ENCODE data around the gene UST. TPM values are rescaled to one million over a fixed set of nuclear protein-coding genes. Genes with fewer than 3 reads are reported as not detected.
"Not testable (repeated sequence)": the region's sequence is repeated elsewhere in the genome, so short reads cannot be mapped to it uniquely, and the experiment has no call there.

The UST gene
- polyA plus RNA-seq, 5 donors, result 6.5 to 9.8 (median 9.0) TPM

DNA sequence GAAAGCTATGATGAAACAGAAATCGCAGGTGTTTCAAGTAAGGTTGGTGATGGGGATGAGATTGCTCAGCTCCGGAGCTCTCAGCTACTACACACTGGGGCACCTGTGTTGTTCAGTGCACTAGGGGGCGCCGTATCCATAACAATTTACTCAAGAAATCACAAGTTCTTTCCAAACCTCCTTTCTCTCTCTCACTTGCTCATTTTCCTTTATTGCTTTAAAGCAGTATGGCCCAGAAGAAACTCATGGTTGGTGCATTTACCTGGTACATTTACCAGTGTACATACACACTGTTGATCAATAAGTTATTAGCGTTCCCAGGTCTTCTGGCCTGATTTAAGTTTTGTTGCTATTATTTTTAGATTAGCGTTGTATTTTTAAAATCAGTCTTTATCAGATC lies 335.5 kb downstream of the UST start:
- peak in 1 of 2 donors; percentile 64 for DNase-seq

DNA sequence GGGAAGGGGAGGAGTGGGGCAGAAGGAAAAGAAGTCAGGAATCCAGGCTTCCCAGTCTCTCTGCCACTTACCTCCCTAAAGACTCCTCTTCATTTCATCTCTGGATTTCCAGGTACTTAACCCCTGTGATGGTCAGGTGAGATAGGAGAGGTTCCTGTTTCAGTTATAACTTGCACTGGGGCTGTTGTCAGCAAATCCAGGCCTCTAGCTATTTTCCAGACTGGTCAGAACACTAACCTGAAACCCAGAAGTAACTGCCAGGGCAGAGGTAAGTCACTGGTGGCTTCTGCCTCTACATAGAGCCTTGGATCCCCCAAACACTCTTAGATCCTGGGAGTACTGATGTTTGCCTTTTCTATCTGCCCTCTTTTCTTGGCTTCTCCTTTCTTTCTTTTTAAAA lies 337.2 kb downstream of the UST start:
- no peak for DNase-seq

DNA sequence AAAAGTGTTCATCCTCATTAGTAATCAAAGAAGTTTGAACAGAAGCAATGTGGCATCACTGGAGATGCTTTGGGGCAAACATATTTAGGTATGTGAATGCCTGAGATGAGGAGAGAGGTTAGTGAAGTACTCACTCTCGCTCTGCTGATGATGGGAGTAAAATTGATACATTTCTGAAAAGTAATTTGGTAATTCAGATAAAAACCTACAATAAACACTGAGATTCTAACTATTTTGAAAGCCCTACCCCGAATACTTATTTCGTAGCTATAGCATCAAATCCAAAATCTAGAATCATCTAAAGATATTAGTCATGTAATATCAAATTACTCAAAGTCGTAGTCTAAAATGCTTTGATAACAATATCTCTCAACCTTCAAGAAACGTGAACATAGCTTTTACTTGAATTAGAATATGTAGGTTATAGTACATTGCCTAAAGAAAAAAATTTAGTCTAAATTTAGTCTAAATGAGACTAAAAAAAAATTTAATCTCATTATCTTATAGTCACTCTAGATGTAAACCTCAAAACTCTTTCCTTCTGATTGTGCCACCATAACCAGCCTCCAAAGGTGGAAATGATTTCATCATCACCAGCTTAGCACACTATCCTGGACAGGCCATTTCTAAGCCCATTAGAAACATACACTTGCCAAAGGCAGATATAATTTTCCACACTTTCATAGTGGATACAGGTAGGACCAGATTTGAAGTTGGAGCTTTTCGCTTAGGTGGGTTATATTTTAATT lies 338.2 kb downstream of the UST start:
- no peak for DNase-seq

DNA sequence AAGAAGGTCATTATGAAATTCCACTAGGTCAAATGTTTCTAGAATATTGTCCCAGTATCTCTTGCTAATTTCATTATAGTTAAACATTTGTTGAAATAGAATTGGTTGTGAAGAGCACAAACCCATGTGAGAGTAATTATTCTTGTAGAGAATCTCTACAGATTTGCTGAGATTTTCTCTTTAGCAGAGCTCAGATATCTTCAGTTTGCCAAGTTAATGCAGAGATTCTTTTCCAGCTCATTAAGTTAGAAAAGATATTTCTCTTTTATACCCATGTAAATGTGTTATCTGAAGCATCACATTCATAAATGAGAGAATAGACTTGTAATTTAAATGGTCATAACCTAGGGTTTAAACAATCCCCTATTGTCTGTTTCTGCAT lies 338.7 kb downstream of the UST start:
- DNase-seq, result no peak

DNA sequence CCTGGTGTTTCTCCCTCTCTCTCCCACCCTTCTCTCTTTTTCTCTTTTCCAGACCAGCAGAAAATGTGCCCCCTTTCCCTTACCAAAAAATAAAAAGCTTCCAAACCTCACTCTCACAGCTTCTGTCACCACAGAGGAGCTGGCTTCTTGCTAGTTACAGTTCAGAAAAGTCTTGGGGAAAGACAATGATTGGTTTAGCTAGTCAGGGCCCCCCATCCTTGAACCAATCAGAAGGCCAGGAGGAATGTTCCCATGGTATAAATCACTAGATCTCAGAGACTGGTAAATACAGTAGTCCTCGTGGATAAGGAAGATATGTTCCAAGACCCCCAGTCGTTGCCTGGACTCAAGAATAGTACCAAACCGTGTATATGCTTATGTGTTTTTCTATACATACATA lies 339.5 kb downstream of the UST start:
- DNase-seq, result no peak

GRCh38 chr6:149087898-149088297 lies 341.1 kb downstream of the UST start:
- no peak for DNase-seq

- no peak for DNase-seq
These were observed 341.5 kb downstream of the UST start for GRCh38 chr6:149088361-149088760.

GRCh38 chr6:149089510-149089909 lies 342.7 kb downstream of the UST start:
- DNase-seq, result no peak

DNA sequence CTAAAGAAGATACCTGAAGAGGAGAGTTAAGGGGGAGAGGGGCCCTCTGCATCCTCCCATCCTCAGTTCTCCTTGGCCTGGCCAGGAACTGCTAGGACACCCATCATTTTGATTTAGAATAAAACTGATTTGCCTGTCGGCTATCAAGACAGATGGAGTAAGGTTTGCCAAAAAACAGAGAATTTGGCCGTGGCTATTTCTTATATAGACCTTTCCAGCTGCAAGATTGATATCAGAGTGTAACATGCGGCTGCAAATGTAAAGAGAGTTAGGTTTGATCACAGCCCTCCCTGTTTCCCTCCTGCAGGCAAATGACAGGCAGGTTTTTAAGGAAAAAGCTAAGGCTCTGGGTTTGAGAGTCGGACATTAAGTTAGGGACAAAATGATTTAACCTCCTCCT lies 344.1 kb downstream of the UST start:
- no peak for DNase-seq

- DNase-seq, result no peak
These were observed 346.8 kb downstream of the UST start for GRCh38 chr6:149093643-149094042.

- no peak for DNase-seq
These were observed 347.3 kb downstream of the UST start for GRCh38 chr6:149094156-149094555.

- no peak for DNase-seq
These were observed 348.1 kb downstream of the UST start for GRCh38 chr6:149094934-149095351.

DNA sequence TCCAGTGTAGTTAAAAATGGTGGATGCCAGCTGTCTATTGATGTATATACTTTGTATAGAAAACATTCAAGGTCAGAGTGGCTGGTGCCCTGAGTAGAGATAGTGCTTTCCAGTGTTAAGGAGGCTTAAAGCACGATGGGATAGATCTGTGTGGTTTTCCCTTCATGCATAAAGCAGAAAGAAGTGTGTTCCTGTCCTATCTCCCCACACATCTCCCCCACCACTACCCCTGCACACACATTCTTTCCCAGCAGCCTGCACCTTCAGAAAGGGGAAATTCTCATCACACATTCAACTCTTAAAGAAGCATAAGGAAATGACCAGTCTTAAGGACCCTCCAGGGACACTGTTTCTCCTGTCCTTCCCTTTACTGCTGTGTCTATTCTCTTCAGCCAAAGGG lies 349.0 kb downstream of the UST start:
- no peak for DNase-seq

- no peak for DNase-seq
These were observed 351.0 kb downstream of the UST start for GRCh38 chr6:149097794-149098193.

- DNase-seq, result no peak
These were observed 352.0 kb downstream of the UST start for GRCh38 chr6:149098700-149099276.

DNA sequence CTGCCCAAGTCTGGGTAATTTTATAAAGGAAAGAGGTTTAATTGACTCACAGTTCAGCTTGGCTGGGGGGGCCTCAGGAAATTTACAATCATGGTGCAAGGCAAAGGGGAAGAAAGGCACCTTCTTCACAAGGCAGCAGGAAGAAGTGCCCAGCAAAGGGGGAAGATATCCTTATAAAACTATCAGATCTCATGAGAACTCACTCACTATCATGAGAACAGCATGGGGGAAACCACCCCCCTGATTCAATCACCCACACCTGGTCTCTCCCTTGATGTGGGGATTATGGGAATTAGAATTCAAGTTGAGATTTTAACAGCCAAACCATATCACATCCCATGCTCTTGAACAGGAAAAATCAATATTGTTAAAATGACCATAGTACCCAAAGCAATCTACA lies 355.5 kb downstream of the UST start:
- DNase-seq, result no peak

- not testable (repeated sequence) for DNase-seq
These were observed 357.1 kb downstream of the UST start for GRCh38 chr6:149103950-149104349.

DNA sequence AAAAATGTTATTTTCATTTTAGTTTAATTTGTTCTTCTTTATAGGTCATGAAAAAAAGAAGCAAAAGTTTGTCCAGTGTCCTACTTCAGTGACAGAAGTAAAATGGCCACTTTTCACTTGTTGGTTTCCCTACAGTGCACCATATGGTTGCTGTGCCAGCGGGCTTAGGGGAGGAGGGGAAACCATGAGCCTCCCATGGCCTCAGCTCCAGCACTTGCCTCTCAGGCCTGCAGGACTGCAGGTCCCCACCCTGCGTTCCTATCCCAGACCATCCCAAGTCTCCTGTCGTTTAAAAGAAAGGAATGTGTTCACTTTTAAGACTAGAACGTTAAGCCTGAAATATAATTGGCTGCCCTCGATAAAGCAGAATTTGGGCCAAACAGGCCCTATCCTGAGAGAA lies 360.7 kb downstream of the UST start:
- DNase-seq, result no peak

GRCh38 chr6:149108038-149108748 lies 361.4 kb downstream of the UST start:
- no peak for DNase-seq

DNA sequence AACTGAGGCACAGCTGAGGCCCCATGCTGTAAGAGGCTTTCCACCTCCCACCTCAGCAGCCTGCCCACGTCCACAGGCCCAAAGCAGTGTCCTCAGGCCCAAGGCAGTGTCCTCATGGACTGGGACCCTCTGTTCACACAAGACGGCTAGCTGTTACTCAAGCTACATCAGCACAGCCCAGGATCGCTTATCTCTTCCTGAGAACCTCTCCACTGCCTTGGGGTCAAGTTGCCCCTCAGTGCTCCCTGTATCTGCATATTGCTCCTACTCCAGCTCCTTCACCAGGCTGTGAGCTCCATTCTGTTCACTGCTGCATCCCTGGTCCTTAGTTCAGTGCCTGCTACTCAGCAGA lies 361.9 kb downstream of the UST start:
- DNase-seq, result no peak

DNA sequence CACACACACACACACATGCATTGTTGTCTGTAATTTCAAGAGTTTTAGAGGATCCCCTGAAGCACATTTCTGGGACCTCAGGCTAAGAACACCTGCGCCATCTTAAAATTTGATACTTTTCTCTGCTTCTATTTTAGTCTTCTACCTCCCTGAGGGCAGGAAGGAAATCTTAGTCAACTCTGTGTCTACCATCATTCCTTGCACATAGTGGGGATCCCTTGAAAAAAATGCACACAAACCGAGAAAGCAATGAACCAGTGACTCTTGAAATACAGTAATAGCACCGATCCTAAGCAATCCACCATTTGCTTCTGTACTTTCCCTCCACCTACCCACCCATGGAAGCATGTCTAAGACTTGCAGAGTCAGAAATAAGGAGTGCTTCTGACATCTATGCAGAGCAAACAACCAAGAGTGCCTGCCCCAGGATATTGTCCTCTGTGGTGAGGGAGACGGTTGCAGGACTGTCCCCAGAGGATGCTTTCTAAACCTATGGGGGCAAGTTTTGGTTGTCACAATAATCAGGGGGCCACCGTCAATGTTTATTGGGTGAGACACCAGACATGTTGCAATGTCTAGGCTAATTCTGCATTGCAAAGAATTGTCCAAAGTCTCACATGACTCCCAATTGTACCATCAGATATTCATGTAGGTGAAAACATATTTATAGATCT lies 362.7 kb downstream of the UST start:
- no peak for DNase-seq

GRCh38 chr6:149111556-149112115 lies 364.8 kb downstream of the UST start:
- no peak for DNase-seq
